ENCODE results near the gene ZP1. TPM values are rescaled to one million over a fixed set of nuclear protein-coding genes. Genes with fewer than 3 reads are reported as not detected.

Gene ZP1
- total RNA-seq, 1 donor from 2014 or later: not detected

DNA sequence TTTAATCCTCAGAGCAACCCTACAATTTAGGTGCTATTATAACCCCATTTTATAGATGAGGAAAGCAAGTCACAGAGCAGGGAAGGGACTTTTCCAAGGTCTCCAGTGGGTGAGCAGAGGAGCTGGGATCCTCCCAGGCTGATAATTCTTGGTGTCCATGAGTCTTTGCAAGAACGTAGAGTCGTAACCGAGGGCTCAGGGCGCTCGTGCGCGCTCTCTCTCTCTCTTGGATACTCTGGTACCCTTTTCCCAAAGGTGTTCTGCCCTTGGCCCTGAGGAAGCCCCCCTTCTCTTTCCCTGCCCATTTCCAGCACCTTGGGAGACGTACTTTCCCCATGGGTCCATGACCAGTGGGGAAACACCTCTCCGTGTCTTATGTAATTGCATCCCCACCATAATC, 5.2 kb upstream of the ZP1 start:
- H3K36me3 ChIP-seq: no peaks in the 10 kb centered on the region
- no peak overlapping the region for H3K27ac ChIP-seq (replicated peaks)
- H3K4me1 ChIP-seq: no peaks in the 10 kb centered on the region
- H3K4me3 ChIP-seq: no peak overlapping the region
- DNase-seq: no peak
- intact Hi-C loops (cut with micrococcal nuclease): no loop called here
- no peaks in the 10 kb centered on the region for H3K9me3 ChIP-seq (replicated peaks)
- TF ChIP-seq, protein P1, sequence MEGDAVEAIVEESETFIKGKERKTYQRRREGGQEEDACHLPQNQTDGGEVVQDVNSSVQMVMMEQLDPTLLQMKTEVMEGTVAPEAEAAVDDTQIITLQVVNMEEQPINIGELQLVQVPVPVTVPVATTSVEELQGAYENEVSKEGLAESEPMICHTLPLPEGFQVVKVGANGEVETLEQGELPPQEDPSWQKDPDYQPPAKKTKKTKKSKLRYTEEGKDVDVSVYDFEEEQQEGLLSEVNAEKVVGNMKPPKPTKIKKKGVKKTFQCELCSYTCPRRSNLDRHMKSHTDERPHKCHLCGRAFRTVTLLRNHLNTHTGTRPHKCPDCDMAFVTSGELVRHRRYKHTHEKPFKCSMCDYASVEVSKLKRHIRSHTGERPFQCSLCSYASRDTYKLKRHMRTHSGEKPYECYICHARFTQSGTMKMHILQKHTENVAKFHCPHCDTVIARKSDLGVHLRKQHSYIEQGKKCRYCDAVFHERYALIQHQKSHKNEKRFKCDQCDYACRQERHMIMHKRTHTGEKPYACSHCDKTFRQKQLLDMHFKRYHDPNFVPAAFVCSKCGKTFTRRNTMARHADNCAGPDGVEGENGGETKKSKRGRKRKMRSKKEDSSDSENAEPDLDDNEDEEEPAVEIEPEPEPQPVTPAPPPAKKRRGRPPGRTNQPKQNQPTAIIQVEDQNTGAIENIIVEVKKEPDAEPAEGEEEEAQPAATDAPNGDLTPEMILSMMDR (IDR thresholded peaks at IDR 0.05; ENCODE audit: borderline replicate concordance): no peak
- peaks cover 3% of the 10 kb centered on the region for H3K27me3 ChIP-seq (ENCODE audit: low read depth)

DNA sequence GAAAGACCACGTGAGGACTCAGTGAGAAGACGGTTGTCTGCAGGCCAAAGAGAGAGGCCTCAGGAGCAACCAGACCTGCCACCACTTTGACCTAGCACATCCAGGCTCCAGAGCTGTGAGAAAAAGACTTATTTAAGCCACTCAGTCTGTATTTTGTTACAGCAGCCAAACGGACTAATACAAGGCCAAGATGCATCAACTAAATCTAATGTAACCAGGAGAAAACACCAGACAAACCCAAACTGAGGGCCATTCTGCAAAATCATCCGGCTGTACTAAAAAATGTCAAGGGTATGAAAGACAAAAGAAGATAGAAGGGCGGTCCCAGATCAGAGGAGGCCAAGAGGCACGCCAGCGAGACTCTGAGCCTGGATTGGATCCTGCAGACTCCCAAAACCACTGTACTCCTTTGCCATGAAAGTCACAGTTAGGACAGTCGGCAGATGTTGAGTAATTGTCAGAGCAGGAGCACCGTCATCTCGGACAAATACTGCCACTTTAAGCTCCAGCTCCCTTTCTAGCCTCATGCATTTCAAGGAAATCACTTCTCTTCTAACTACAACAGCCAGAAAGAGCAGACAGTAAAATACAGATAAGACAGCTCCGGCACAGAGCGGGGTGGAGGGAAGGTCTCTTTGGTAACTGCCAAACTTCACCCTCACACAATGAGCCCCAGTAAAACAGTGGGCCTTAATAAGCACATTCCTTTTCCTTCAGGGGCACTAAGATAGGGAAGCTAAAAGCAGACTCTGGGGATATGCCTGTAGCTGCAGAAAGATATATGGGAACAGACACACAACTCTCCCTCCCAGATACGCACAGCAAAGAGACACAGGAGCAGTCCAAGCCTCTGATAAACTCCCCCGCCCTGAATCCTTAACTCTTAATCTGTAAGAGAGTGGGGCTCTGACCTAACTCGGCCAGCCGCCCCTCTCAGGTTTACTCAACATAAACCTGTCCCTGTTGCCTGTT, 3.5 kb upstream of the ZP1 start:
- Histone ChIP-seq H3K9me3 (replicated peaks) (no peaks in the 10 kb centered on the region), H3K36me3 (no peaks in the 10 kb centered on the region), H3K4me1 (no peaks in the 10 kb centered on the region), H3K27me3 (ENCODE audit: low read depth) (peaks cover 3% of the 10 kb centered on the region), H3K4me3 (no peak overlapping the region), H3K27ac (replicated peaks) (no peak overlapping the region)
- TF ChIP-seq, protein P1 (IDR thresholded peaks at IDR 0.05; ENCODE audit: borderline replicate concordance): no peak
- no peak for DNase-seq
- intact Hi-C loops (cut with micrococcal nuclease): no loop called here

DNA sequence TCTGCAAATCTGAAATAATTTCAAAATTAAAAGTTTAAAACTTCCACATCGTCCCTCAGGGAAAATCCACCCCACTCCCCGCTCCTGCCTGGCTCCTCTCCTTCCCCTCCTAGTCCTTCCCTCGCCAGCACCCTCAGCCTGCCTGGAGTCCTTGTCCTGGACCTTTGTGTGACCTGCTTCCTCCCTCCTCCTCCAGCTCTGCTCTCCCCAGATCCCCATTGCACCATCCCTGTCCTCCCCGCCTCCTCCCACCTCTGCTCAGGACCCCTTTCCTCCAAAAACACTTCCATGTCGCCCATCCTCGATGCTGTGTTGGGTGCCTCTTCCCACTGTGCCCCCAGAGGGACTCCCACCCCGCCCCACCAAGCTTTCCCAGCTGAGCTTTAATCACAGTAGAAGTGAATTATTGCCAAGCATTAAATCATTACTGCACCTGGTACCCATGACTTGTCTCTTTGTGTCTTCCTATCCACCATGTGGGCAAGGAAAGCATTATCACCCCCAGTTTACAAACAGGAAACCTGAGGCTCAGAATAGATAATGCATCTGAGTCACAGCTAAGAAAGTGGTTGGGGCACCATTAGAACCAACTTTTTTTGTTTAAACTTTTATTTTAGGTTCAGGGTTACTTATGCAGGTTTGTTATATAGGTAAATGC, 2.4 kb upstream of the ZP1 start:
- H3K4me3 ChIP-seq: no peak overlapping the region
- TF ChIP-seq, protein P1 (IDR thresholded peaks at IDR 0.05; ENCODE audit: borderline replicate concordance): no peak
- no peak overlapping the region for H3K27ac ChIP-seq (replicated peaks)
- intact Hi-C loops (cut with micrococcal nuclease): no loop called here
- H3K36me3 ChIP-seq: no peaks in the 10 kb centered on the region
- H3K27me3 ChIP-seq (ENCODE audit: low read depth): peaks cover 3% of the 10 kb centered on the region
- no peaks in the 10 kb centered on the region for H3K9me3 ChIP-seq (replicated peaks)
- peaks cover 10% of the 10 kb centered on the region for H3K4me1 ChIP-seq
- no peak for DNase-seq

DNA sequence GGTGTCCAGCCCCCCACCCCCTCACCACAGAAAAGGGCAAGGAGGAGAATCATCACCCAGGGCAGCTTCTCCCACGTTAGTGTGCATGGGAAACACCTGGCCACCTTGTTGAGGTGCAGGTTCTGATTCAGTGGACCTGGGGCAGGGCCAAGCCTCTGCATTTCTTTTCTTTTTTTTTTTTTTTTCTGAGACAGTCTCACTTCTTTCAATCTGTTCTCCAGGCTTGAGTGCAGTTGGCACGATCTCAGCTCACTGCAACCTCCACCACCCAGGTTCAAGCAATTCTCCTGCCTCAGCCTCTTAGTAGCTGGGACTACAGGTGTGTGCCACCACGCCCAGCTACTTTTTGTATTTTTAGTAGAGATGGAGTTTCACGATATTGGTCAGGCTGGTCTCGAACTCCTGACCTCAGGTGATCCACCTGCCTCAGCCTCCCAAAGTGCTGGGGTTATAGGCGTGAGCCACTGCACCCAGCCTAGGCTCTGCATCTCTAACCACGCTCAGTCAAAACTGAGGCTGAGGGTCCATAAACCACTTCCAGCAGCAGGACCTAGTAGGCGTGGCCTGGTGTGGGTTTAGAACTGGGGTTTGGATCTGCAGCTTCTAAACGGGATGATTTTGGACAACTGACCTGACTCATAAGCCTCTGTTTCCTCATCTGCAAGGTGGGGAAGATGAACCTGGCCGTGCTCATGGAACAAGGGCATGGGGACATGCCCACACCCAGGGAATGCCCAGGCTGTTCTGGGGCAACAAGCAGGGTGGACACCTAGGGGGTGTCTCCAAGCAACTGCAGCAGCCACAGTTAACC, 734 bp downstream of the ZP1 start:
- Histone ChIP-seq H3K27ac (replicated peaks) (no peak overlapping the region), H3K27me3 (ENCODE audit: low read depth) (no peaks in the 10 kb centered on the region), H3K4me1 (peaks cover 41% of the 10 kb centered on the region), H3K36me3 (no peaks in the 10 kb centered on the region), H3K4me3 (no peak overlapping the region), H3K9me3 (replicated peaks) (no peaks in the 10 kb centered on the region)
- DNase-seq: no peak
- intact Hi-C loops (cut with micrococcal nuclease): no loop called here
- TF ChIP-seq, protein P1 (IDR thresholded peaks at IDR 0.05; ENCODE audit: borderline replicate concordance): no peak

All from left ventricle myocardium inferior (tissue), 1 donor.